ENCODE measurements around the gene PDGFRB. TPM values are rescaled to one million over a fixed set of nuclear protein-coding genes. Genes with fewer than 3 reads are reported as not detected.

PDGFRB gene
- total RNA-seq, 1 experiment from 2014 or later, result 0.34 TPM

- ChIA-PET CTCF (interaction anchor here (0.6 to 1.4 kb wide), 9 partner anchors 9 to 341 kb away, joined by 3 to 10 read pairs (median 4); partner anchors contain the start of gene CDX1), RAD21 (ENCODE audit: low non-redundant PET in 1 of 2, low total read pairs in 2 of 2, uncharacterized antibody in 2 of 2, unreplicated experiment in 2 of 2) (no interaction called here), POLR2A (no interaction called here)
- TF ChIP-seq POLR2AphosphoS5 (IDR thresholded peaks at IDR 0.05; ENCODE audit: low read depth, low read length), result no peak
- TF ChIP-seq JUND (IDR thresholded peaks at IDR 0.05), result no peak
- no peak for TF ChIP-seq POLR2A (IDR thresholded peaks at IDR 0.05; ENCODE audit: borderline replicate concordance, extremely low read depth, insufficient read depth, insufficient read length)
- no peak for TF ChIP-seq ZBTB33 (IDR thresholded peaks at IDR 0.05; ENCODE audit: extremely low read depth, insufficient replicate concordance, low read length)
- TF ChIP-seq YY1 (IDR thresholded peaks at IDR 0.05; ENCODE audit: extremely low read depth, insufficient replicate concordance, low read depth, low read length), result no peak
- peak; percentile 89 for TF ChIP-seq SRF (IDR thresholded peaks at IDR 0.05; ENCODE audit: low read depth)
- no peak for TF ChIP-seq CBX3 (IDR thresholded peaks at IDR 0.05; ENCODE audit: low read depth)
- no peak for TF ChIP-seq TCF7L2 (IDR thresholded peaks at IDR 0.05; ENCODE audit: borderline replicate concordance, extremely low read depth, insufficient read depth, insufficient read length)
- peak; percentile 36 to 77 (median 70); a peak in 5 of 6 replicates for TF ChIP-seq CTCF (IDR thresholded peaks at IDR 0.05 in 2 of 3, conservative IDR thresholded peaks at IDR 0.05 in 1 of 3; ENCODE audit: borderline replicate concordance in 1 of 3, insufficient read depth in 1 of 3, low read depth in 2 of 3, low read length in 2 of 3)
- no peak for TF ChIP-seq MAX (IDR thresholded peaks at IDR 0.05)
- no peak for TF ChIP-seq EZH2 (IDR thresholded peaks at IDR 0.05)
- TF ChIP-seq REST (IDR thresholded peaks at IDR 0.05; ENCODE audit: low read depth), result no peak
- TF ChIP-seq ZFX (IDR thresholded peaks at IDR 0.05), result no peak
- no peak for TF ChIP-seq ZNF274 (IDR thresholded peaks at IDR 0.05; ENCODE audit: low read depth, low read length)
- TF ChIP-seq ELF1 (IDR thresholded peaks at IDR 0.05; ENCODE audit: borderline replicate concordance, low read depth), result no peak
- peak; percentile 29; the same call in 1 of the 2 replicates for TF ChIP-seq RAD21 (IDR thresholded peaks at IDR 0.05; ENCODE audit: low read depth)
- TF ChIP-seq CEBPB (IDR thresholded peaks at IDR 0.05; ENCODE audit: low read depth), result no peak
- BruUV-seq (replicated peaks), result no TSS peak
- no peak overlapping the region for H3K4me3 ChIP-seq (replicated peaks in 1 of 2; ENCODE audit: low read depth in 1 of 2, low read length in 2 of 2)
- peaks cover 3% of the 10 kb centered on the region for H3K27me3 ChIP-seq (ENCODE audit: insufficient read depth, low read length)
- no peaks in the 10 kb centered on the region for H4K20me1 ChIP-seq (ENCODE audit: insufficient read depth)
- H3K79me2 ChIP-seq (ENCODE audit: insufficient read depth, low read length), result no peaks in the 10 kb centered on the region
- H3K9ac ChIP-seq (ENCODE audit: low read length), result no peak overlapping the region
- peak overlapping the region; percentile 13 for H2AFZ ChIP-seq (ENCODE audit: low read depth, low read length, poor library complexity, severe bottlenecking)
- no peak overlapping the region for H3K4me2 ChIP-seq (ENCODE audit: low read length)
- ATAC-seq, result peak; percentile 95
- peak; percentile 19 for DNase-seq (ENCODE audit: low read depth, low spot score)
- intact Hi-C loops (cut with micrococcal nuclease), result loop anchor here (1.0 kb wide), 1 partner anchor 45 kb away; no protein-coding TSS in a partner anchor
- no peaks in the 10 kb centered on the region for H3K9me3 ChIP-seq (ENCODE audit: control insufficient read depth in 1 of 2, insufficient read depth in 1 of 2, low read depth in 1 of 2, low read length in 2 of 2)
- H3K4me1 ChIP-seq (ENCODE audit: control insufficient read depth in 1 of 2, insufficient read depth in 2 of 2, low read length in 2 of 2), result no peaks in the 10 kb centered on the region
- no peaks in the 10 kb centered on the region for H3K9me2 ChIP-seq (ENCODE audit: insufficient read depth)
- no peak overlapping the region for H3K27ac ChIP-seq (ENCODE audit: low read depth, low read length)
- no peaks in the 10 kb centered on the region for H3K36me3 ChIP-seq (ENCODE audit: control insufficient read depth in 1 of 2, insufficient read depth in 2 of 2, low read length in 2 of 2)
Observed at GRCh38 chr5:150175536-150175935, 19.9 kb upstream of the PDGFRB start.

All from HCT116 (cell line).